Stomach smooth muscle (tissue), 2 donors: ENCODE results near the gene GPRIN3.

Experiments used
- H3K27ac ChIP-seq: one replicate; pipeline ENCODE4 v1.7.0; 2013; ENCODE audit warnings: mild to moderate bottlenecking, low read length, inconsistent platforms
- H3K27me3 ChIP-seq, 2 donors: one replicate each; pipeline ENCODE4 v1.7.0; 2013; ENCODE audit warnings: low read length in 2 of 2; ENCODE audit not compliant: insufficient read depth in 2 of 2, control insufficient read depth in 1 of 2
- H3K36me3 ChIP-seq, 2 donors: one replicate each; pipeline ENCODE4 v1.7.0; 2013; ENCODE audit warnings: low read length in 2 of 2; ENCODE audit not compliant: control insufficient read depth in 2 of 2, insufficient read depth in 2 of 2
- H3K4me1 ChIP-seq: one replicate; pipeline ENCODE4 v1.7.0; 2013; ENCODE audit warnings: low read length; ENCODE audit not compliant: control insufficient read depth, insufficient read depth
- H3K4me3 ChIP-seq, 2 donors: one replicate each; pipeline ENCODE4 v1.7.0; 2013; ENCODE audit warnings: low read length in 2 of 2
- H3K9ac ChIP-seq, 2 donors: one replicate each; pipeline ENCODE4 v1.7.0; 2013; ENCODE audit warnings: low read length in 2 of 2, mild to moderate bottlenecking in 1 of 2
- H3K9me3 ChIP-seq, 2 donors: one replicate each; pipeline ENCODE4 v1.7.0; 2013; ENCODE audit warnings: low read length in 2 of 2; ENCODE audit not compliant: control insufficient read depth in 2 of 2
- donor health status: healthy.
- donor health status: Pancreatic carcinoma.

GPRIN3 gene

DNA sequence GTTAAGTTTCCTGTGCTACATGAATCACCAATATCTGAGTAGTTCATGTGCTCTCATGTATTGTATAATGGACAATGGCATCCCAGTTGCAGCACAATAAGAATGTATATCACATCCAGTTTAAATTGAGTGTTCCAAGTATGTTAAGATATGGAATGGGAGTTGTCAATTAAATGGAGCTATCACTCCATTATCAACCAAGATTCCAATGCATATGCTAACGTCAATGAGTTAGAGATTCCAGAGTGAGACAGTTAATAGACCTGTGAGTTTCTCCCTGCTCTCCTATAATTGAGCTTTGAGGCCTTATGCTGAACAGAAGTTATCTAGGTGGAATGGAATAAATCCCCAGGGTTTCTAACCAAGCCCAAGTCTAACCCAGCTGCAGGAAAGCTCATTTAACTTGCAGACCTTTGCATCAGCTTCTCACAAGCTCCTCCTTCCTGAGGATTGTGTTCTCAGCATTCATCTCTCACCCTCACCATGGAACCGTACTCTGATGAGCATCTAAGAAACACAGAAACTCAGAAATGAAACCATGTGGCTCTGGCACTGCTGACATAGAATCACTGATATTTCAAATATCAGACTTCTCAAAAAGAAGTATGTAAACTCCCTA is 111.4 kb downstream of the GPRIN3 start:
- Histone ChIP-seq H3K4me3 (no peak overlapping the region), H3K36me3 (no peaks in the 10 kb centered on the region), H3K9me3 (no peaks in the 10 kb centered on the region), H3K4me1 (no peaks in the 10 kb centered on the region), H3K9ac (no peak overlapping the region), H3K27ac (no peak overlapping the region), H3K27me3 (no peaks in the 10 kb centered on the region)

DNA sequence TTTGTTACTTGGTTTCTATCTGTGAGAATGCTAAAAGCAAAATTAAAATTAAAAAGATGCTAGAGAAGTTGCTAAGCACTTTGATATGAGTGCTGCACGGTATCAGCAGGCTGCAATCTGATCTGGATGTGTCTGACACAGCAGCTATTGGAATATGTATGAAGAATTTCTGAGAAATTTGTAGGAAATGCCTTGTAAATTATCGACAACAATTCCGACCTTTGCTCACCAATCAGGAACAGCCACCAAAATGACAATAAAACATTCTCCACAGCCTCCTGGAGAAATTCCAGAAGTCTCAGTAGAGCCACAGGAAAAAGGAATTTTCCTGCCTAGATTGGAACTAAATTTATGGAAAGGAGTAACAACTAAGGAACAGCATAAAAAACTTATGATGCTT is 113.8 kb downstream of the GPRIN3 start:
- Histone ChIP-seq H3K4me3 (no peak overlapping the region), H3K9ac (no peak overlapping the region), H3K27ac (no peak overlapping the region)

More for the DNA sequence above, 113.8 kb downstream of the GPRIN3 start:
- Histone ChIP-seq H3K27me3 (no peaks in the 10 kb centered on the region), H3K4me1 (no peaks in the 10 kb centered on the region), H3K9me3 (no peaks in the 10 kb centered on the region), H3K36me3 (no peaks in the 10 kb centered on the region)
